Neural crest cell (in vitro differentiated cells): ENCODE measurements around the gene CUX1. TPM values are rescaled to one million over a fixed set of nuclear protein-coding genes. Genes with fewer than 3 reads are reported as not detected.
"Not testable (repeated sequence)": the region's sequence is repeated elsewhere in the genome, so short reads cannot be mapped to it uniquely, and the experiment has no call there.

Source experiments
- DNase-seq: peaks from one replicate; pipeline ENCODE4 v3.0.0; 2021; ENCODE audit warnings: low read depth, mixed read lengths, low spot score
- H3K27ac Mint-ChIP-seq: one replicate; pipeline ENCODE4 v1.8.0; 2021; ENCODE audit warnings: mild to moderate bottlenecking, mixed read lengths; ENCODE audit not compliant: unreplicated experiment
- H3K27me3 Mint-ChIP-seq: 2 replicates; pipeline ENCODE4 v1.8.0; 2021; ENCODE audit warnings: low read depth, mild to moderate bottlenecking, mixed read lengths
- H3K36me3 Mint-ChIP-seq: 2 replicates; pipeline ENCODE4 v1.8.0; 2021; ENCODE audit warnings: low read depth, mild to moderate bottlenecking, mixed read lengths
- H3K4me1 Mint-ChIP-seq: 2 replicates; pipeline ENCODE4 v1.8.0; 2021; ENCODE audit warnings: mixed read lengths
- H3K4me3 Mint-ChIP-seq: one replicate; pipeline ENCODE4 v1.8.0; 2021; ENCODE audit warnings: mild to moderate bottlenecking, mixed read lengths
- H3K9me3 Mint-ChIP-seq: 2 replicates; pipeline ENCODE4 v1.8.0; 2021; ENCODE audit warnings: mixed read lengths
- total RNA-seq: library from RNA; stranded (reverse); gene quantifications from 2 replicates; pipeline ENCODE4 v1.2.1, GENCODE V29; 2021
- TF ChIP-seq, protein P1 (sequence below): fragments of 200-600 bp; sonication (generic); conservative IDR thresholded peaks from 2 replicates; pipeline ENCODE4 v1.5.0; 2021; ENCODE audit warnings: antibody characterized with exemption, mild to moderate bottlenecking

The CUX1 gene
- total RNA-seq, 1 donor from 2014 or later = 60.0 TPM

DNA sequence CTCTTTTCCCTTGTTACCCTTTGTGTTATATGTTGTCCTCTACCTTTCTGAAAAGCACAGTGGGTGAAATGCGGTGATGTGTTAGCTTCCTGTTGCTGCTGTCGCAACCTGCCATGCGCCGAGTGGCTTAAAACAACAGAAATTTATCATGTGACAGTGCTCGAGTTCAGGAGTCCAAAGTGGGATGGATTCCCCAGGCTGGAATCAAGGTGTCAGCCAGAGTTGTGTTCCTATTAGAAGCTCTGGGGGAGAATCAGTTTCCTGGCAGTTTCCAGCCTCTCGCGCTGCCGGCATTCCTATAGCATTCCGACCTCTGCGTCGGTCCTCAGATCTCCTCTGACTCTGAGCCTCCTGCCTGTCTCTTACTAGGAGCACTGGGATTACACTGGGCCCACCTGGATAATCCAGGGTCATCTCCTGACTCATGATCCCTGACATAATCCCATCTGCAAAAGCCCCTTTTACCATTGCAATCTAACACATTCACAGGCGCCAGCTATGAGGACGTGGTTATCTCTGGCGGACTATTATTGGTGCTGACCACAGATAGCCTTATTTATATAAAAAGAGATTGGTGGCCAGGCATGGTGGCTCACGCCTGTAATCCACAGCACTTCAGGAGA lies 207.5 kb downstream of the CUX1 start:
- Mint-ChIP-seq H3K27ac (peak overlapping the region; percentile 30), H3K27me3 (no peaks in the 10 kb centered on the region), H3K4me1 (peaks cover 9% of the 10 kb centered on the region), H3K9me3 (no peaks in the 10 kb centered on the region), H3K4me3 (no peak overlapping the region), H3K36me3 (no peaks in the 10 kb centered on the region)
- no peak for DNase-seq
- TF ChIP-seq, protein P1, sequence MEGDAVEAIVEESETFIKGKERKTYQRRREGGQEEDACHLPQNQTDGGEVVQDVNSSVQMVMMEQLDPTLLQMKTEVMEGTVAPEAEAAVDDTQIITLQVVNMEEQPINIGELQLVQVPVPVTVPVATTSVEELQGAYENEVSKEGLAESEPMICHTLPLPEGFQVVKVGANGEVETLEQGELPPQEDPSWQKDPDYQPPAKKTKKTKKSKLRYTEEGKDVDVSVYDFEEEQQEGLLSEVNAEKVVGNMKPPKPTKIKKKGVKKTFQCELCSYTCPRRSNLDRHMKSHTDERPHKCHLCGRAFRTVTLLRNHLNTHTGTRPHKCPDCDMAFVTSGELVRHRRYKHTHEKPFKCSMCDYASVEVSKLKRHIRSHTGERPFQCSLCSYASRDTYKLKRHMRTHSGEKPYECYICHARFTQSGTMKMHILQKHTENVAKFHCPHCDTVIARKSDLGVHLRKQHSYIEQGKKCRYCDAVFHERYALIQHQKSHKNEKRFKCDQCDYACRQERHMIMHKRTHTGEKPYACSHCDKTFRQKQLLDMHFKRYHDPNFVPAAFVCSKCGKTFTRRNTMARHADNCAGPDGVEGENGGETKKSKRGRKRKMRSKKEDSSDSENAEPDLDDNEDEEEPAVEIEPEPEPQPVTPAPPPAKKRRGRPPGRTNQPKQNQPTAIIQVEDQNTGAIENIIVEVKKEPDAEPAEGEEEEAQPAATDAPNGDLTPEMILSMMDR = no peak

- not testable (repeated sequence) for H3K9me3 Mint-ChIP-seq, H3K27ac Mint-ChIP-seq, DNase-seq, H3K4me3 Mint-ChIP-seq, H3K27me3 Mint-ChIP-seq, H3K36me3 Mint-ChIP-seq, H3K4me1 Mint-ChIP-seq
Observed at GRCh38 chr7:102025777-102026176, 208.4 kb downstream of the CUX1 start.

- DNase-seq = no peak
- Mint-ChIP-seq H3K4me3 (no peak overlapping the region), H3K36me3 (no peaks in the 10 kb centered on the region), H3K9me3 (no peaks in the 10 kb centered on the region), H3K27me3 (no peaks in the 10 kb centered on the region), H3K4me1 (peaks cover 9% of the 10 kb centered on the region), H3K27ac (no peak overlapping the region)
- TF ChIP-seq, protein P1 = no peak
Observed at GRCh38 chr7:102028206-102028826, 210.9 kb downstream of the CUX1 start.

DNA sequence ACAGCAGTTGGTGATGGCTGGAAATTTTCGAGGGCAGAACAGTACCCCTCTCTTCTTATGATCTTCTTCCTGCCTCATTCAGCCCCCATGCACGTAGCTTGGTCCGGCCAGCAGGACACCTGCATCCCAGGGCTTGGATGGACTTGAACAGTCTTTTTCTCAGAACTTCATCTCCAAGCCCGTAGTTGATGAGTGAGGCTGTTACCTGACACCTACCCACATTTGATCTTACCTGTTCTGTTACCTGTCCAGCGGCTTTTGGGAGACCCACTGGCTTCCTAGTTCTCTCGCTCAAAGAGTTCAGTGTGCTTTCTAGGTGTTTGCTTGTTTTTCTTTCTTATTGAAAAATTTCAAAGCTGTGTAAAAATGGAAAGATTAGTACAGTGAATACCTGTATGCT lies 212.2 kb downstream of the CUX1 start:
- TF ChIP-seq, protein P1 = no peak
- Mint-ChIP-seq H3K27ac (no peak overlapping the region), H3K4me3 (no peak overlapping the region), H3K9me3 (no peaks in the 10 kb centered on the region), H3K27me3 (no peaks in the 10 kb centered on the region), H3K4me1 (peaks cover 2% of the 10 kb centered on the region), H3K36me3 (no peaks in the 10 kb centered on the region)
- no peak for DNase-seq

DNA sequence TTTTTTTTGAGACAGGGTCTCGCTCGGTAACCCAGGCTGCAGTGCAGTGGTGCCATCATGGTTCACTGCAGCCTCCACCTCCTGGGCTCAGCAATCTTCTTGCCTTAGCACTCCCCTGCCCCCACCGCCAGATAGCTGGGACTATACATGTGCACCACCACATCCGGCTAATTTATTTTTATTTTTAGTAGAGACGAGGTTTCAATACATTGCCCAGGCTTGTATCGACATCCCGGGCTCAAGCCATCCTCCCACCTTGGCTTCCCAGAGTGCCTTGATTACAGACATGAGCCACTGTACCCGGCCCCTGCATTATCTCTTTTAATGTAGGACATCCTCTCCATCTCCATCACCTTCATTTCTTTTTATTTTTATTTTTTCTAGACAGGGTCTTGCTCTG lies 213.3 kb downstream of the CUX1 start:
- no peak overlapping the region for H3K27ac Mint-ChIP-seq
- H3K27me3 Mint-ChIP-seq = no peaks in the 10 kb centered on the region
- no peaks in the 10 kb centered on the region for H3K36me3 Mint-ChIP-seq
- no peak for DNase-seq
- H3K9me3 Mint-ChIP-seq = no peaks in the 10 kb centered on the region
- TF ChIP-seq, protein P1 = no peak
- no peak overlapping the region for H3K4me3 Mint-ChIP-seq
- H3K4me1 Mint-ChIP-seq = no peaks in the 10 kb centered on the region

DNA sequence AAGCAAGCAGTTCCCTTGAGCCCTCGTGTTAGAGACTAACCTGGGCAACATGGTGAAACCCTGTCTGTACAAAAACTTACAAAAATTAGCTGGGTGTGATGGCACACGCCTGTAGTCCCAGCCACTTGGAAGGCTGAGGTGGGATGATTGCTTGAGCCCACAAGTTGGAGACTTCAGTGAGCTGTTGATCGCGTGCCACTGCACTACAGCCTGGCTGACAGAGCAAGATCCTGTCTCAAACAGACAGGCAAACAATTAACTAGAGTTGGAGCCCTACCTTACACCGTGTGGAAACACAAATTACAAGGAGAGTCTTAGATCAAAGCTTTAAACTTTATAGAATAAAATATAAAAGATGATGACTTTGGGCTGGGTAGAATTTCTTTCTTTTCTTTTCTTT lies 219.5 kb downstream of the CUX1 start:
- no peak for DNase-seq
- TF ChIP-seq, protein P1 = no peak
- H3K4me1 Mint-ChIP-seq = no peaks in the 10 kb centered on the region
- H3K36me3 Mint-ChIP-seq = no peaks in the 10 kb centered on the region
- H3K27ac Mint-ChIP-seq = no peak overlapping the region
- no peaks in the 10 kb centered on the region for H3K27me3 Mint-ChIP-seq
- H3K4me3 Mint-ChIP-seq = no peak overlapping the region
- H3K9me3 Mint-ChIP-seq = no peaks in the 10 kb centered on the region
